SK-N-SH (cell line): ENCODE measurements around the gene IGFBPL1. TPM values are rescaled to one million over a fixed set of nuclear protein-coding genes. Genes with fewer than 3 reads are reported as not detected.

ENCODE experiments used
- CTCF ChIA-PET: fragments of 300-600, 350-600 bp; formaldehyde crosslinking; extraction: SDS; loops from one replicate; lab custom pipeline; 2021; lab: Yijun Ruan, JAX
- POLR2A ChIA-PET: fragments of 350-600 bp; sonication (Branson Sonifier 250); formaldehyde crosslinking; extraction: SDS; loops from one replicate; lab custom pipeline; 2020; ENCODE audit warnings: antibody characterized with exemption, inconsistent platforms; lab: Yijun Ruan, JAX
- DNase-seq: peaks from one replicate; pipeline ENCODE4 v3.0.0; 2012
- H2AFZ ChIP-seq: fragments of 200-600 bp; sonication (generic); 2 replicates; pipeline ENCODE4 v1.8.1; 2016; ENCODE audit warnings: antibody characterized with exemption, mild to moderate bottlenecking, low read depth
- H3F3A ChIP-seq: fragments of 200-600 bp; sonication (generic); replicated peaks from 2 replicates; pipeline ENCODE3; 2016; ENCODE audit warnings: antibody characterized with exemption, mild to moderate bottlenecking; ENCODE audit not compliant: insufficient read depth
- H3K27ac ChIP-seq, 2 experiments: fragments of 200-500 bp in 1 of 2; fragments of 200-600 bp in 1 of 2; sonication (Bioruptor generic) in 1 of 2; sonication (generic), shearing (Covaris generic) in 1 of 2; 2 replicates each; pipeline versions ENCODE4 v1.5.1 to v1.6.1; 2014 to 2016; ENCODE audit warnings: low read depth in 2 of 2, inconsistent platforms in 1 of 2, low read length in 1 of 2, mild to moderate bottlenecking in 1 of 2, mixed read lengths in 1 of 2
- H3K27me3 ChIP-seq: fragments of 200-600 bp; sonication (generic), shearing (Covaris generic); 2 replicates; pipeline ENCODE4 v1.6.1; 2016; ENCODE audit warnings: mixed run types; ENCODE audit not compliant: insufficient read depth
- H3K36me3 ChIP-seq, 2 experiments: fragments of 200-500 bp in 1 of 2; fragments of 200-600 bp in 1 of 2; sonication (Bioruptor generic) in 1 of 2; sonication (generic) in 1 of 2; replicated peaks in 1 of 2; 2 replicates each; pipeline versions ENCODE3 to v1.5.1; 2014 to 2016; ENCODE audit warnings: low read length in 1 of 2, mild to moderate bottlenecking in 1 of 2; ENCODE audit not compliant: insufficient read depth in 2 of 2, control insufficient read depth in 1 of 2
- H3K4me1 ChIP-seq, 2 experiments: fragments of 200-500 bp in 1 of 2; fragments of 200-600 bp in 1 of 2; sonication (Bioruptor generic) in 1 of 2; sonication (generic), shearing (Covaris generic) in 1 of 2; 2 replicates each; pipeline versions ENCODE4 v1.5.1 to v1.6.1; 2014 to 2016; ENCODE audit warnings: low read depth in 1 of 2, low read length in 1 of 2, mixed run types in 1 of 2; ENCODE audit not compliant: insufficient read depth in 2 of 2, control insufficient read depth in 1 of 2
- H3K4me2 ChIP-seq: fragments of 200-600 bp; sonication (generic), shearing (Covaris generic); 2 replicates; pipeline ENCODE4 v1.6.1; 2017; ENCODE audit warnings: mixed run types
- H3K4me3 ChIP-seq, 2 experiments: fragments of 200-500 bp in 1 of 2; fragments of 200-600 bp in 1 of 2; sonication (Bioruptor generic) in 1 of 2; sonication (generic), shearing (Covaris generic) in 1 of 2; 2 replicates each; pipeline versions ENCODE4 v1.5.1 to v1.8.1; 2014 to 2016; ENCODE audit warnings: low read depth in 2 of 2, inconsistent platforms in 1 of 2, low read length in 1 of 2, mild to moderate bottlenecking in 1 of 2, mixed read lengths in 1 of 2, moderate library complexity in 1 of 2
- H3K79me2 ChIP-seq: fragments of 200-600 bp; sonication (generic); 2 replicates; pipeline ENCODE4 v1.8.1; 2017; ENCODE audit warnings: mild to moderate bottlenecking; ENCODE audit not compliant: insufficient read depth
- H3K9ac ChIP-seq: fragments of 200-600 bp; sonication (generic); 2 replicates; pipeline ENCODE4 v1.6.1; 2017; ENCODE audit warnings: mixed run types
- H3K9me2 ChIP-seq: fragments of 200-600 bp; sonication (generic); 2 replicates; pipeline ENCODE4 v1.6.1; 2017; ENCODE audit warnings: mixed run types
- H3K9me3 ChIP-seq: fragments of 200-600 bp; sonication (generic); 2 replicates; pipeline ENCODE4 v1.6.1; 2017; ENCODE audit warnings: mixed run types, mild to moderate bottlenecking, moderate library complexity
- H4K20me1 ChIP-seq: fragments of 200-600 bp; sonication (generic); 2 replicates; pipeline ENCODE4 v1.6.1; 2017; ENCODE audit warnings: mild to moderate bottlenecking, mixed run types; ENCODE audit not compliant: insufficient read depth
- GABPA ChIP-seq: IDR thresholded peaks from 2 replicates; pipeline ENCODE4 v1.4.0; 2012; ENCODE audit warnings: low read depth, mild to moderate bottlenecking
- IRF3 ChIP-seq: fragments of 150-350 bp; IDR thresholded peaks from 2 replicates; pipeline ENCODE4 v1.6.1; 2016; ENCODE audit warnings: mild to moderate bottlenecking, low read depth, low read length
- MEF2A ChIP-seq: IDR thresholded peaks from 2 replicates; pipeline ENCODE4 v1.4.0; 2012; ENCODE audit warnings: low read depth, borderline replicate concordance
- NRF1 ChIP-seq: IDR thresholded peaks from 2 replicates; pipeline ENCODE4 v1.6.1; 2012; ENCODE audit warnings: low read depth, mild to moderate bottlenecking, low read length
- RCOR1 ChIP-seq: fragments of 150-350 bp; IDR thresholded peaks from 2 replicates; pipeline ENCODE4 v1.6.1; 2017; ENCODE audit warnings: antibody characterized with exemption, low read length
- REST ChIP-seq: IDR thresholded peaks from 2 replicates; pipeline ENCODE4 v1.6.1; 2012; ENCODE audit warnings: mild to moderate bottlenecking, low read depth, low read length, moderate library complexity
- TAF1 ChIP-seq: IDR thresholded peaks from 2 replicates; pipeline ENCODE4 v1.6.1; 2012; ENCODE audit warnings: low read depth, mild to moderate bottlenecking, low read length, moderate library complexity, borderline replicate concordance
- TCF12 ChIP-seq: IDR thresholded peaks from 2 replicates; pipeline ENCODE4 v1.4.0; 2012
- YY1 ChIP-seq: IDR thresholded peaks from 2 replicates; pipeline ENCODE4 v1.4.0; 2012; ENCODE audit warnings: low read depth, mild to moderate bottlenecking
- WGBS: methylation state at CpG from one replicate; pipeline ENCODE4 v1.1.6; 2017; ENCODE audit warnings: low lambda C conversion rate; 5-methylcytosine and 5-hydroxymethylcytosine counted together
- polyA plus RNA-seq, 3 experiments: library from polyadenylated mRNA; depleted of rRNA; stranded (reverse); fragments of >200 nt; gene quantifications; 2 replicates each; pipeline ENCODE4 v1.2.3, GENCODE V29; 2012

The IGFBPL1 gene
- polyA plus RNA-seq, 1 of the 3 experiments (the other 2 are of a cell fraction): 0.41 TPM

GRCh38 chr9:38360839-38361472, 63.3 kb downstream of the IGFBPL1 start:
- H3K27ac ChIP-seq: 0 out of 4 replicates have a peak overlapping the region, but pooled peaks of 1 of the 2 experiments have one; percentile 39
- no peaks in the 10 kb centered on the region for H3K79me2 ChIP-seq
- 57% methylated on average over 7 of the region's 7 CpGs for WGBS
- POLR2A ChIA-PET: no interaction called here
- H3K9me2 ChIP-seq: no peaks in the 10 kb centered on the region
- H3F3A ChIP-seq: no peaks in the 10 kb centered on the region
- CTCF ChIA-PET: interaction anchor here (0.8 to 7.2 kb wide), 17 partner anchors 10 to 448 kb away, joined by 3 to 124 read pairs (median 4); no protein-coding TSS in a partner anchor
- H2AFZ ChIP-seq: no peak overlapping the region
- TF ChIP-seq MEF2A: no peak
- H3K27me3 ChIP-seq: no peaks in the 10 kb centered on the region
- peaks cover 0 to 27% of the 10 kb centered on the region in 2 experiments; a peak in 2 of 4 replicates for H3K4me1 ChIP-seq
- no peak overlapping the region for H3K9ac ChIP-seq
- H3K36me3 ChIP-seq: no peaks in the 10 kb centered on the region
- H3K9me3 ChIP-seq: no peaks in the 10 kb centered on the region
- H3K4me2 ChIP-seq: no peak overlapping the region
- no peak overlapping the region for H3K4me3 ChIP-seq
- no peak for DNase-seq
- no peaks in the 10 kb centered on the region for H4K20me1 ChIP-seq

- Histone ChIP-seq H3K27ac (no peak overlapping the region), H3K9ac (no peak overlapping the region), H3K4me1 (peaks cover 0 to 27% of the 10 kb centered on the region in 2 experiments; a peak in 2 of 4 replicates), H3K9me3 (no peaks in the 10 kb centered on the region), H4K20me1 (no peaks in the 10 kb centered on the region)
- CTCF ChIA-PET: interaction anchor here (0.8 to 7.2 kb wide), 9 partner anchors 11 to 455 kb away, joined by 3 to 124 read pairs (median 5); no protein-coding TSS in a partner anchor
- 48% methylated on average over 4 of the region's 5 CpGs for WGBS
- TF ChIP-seq TCF12: no peak
- no peak for TF ChIP-seq YY1
- TF ChIP-seq, all 33 proteins: peak for 0
- POLR2A ChIA-PET: no interaction called here
- H3K27me3 ChIP-seq: no peaks in the 10 kb centered on the region
- DNase-seq: no peak
- no peaks in the 10 kb centered on the region for H3K79me2 ChIP-seq
- H3K9me2 ChIP-seq: no peaks in the 10 kb centered on the region
- no peak overlapping the region for H2AFZ ChIP-seq
- no peak overlapping the region for H3K4me3 ChIP-seq
- H3F3A ChIP-seq: no peaks in the 10 kb centered on the region
- H3K4me2 ChIP-seq: no peak overlapping the region
- H3K36me3 ChIP-seq: no peaks in the 10 kb centered on the region
Measured at GRCh38 chr9:38359689-38360385, 64.4 kb downstream of the IGFBPL1 start.

- Histone ChIP-seq H3K9me3 (no peaks in the 10 kb centered on the region), H3K4me2 (no peak overlapping the region), H3F3A (no peaks in the 10 kb centered on the region), H3K36me3 (no peaks in the 10 kb centered on the region), H4K20me1 (no peaks in the 10 kb centered on the region), H3K4me1 (peaks cover 0 to 27% of the 10 kb centered on the region in 2 experiments; a peak in 2 of 4 replicates), H2AFZ (no peak overlapping the region), H3K27ac (no peak overlapping the region), H3K9me2 (no peaks in the 10 kb centered on the region), H3K4me3 (no peak overlapping the region), H3K27me3 (no peaks in the 10 kb centered on the region), H3K79me2 (no peaks in the 10 kb centered on the region), H3K9ac (no peak overlapping the region)
- DNase-seq: no peak
- TF ChIP-seq IRF3 (no peak), NRF1 (no peak), TAF1 (no peak), RCOR1 (no peak), GABPA (no peak), REST (no peak)
- CTCF ChIA-PET: interaction anchor here (1.2 to 7.2 kb wide), 3 partner anchors 41 to 455 kb away, joined by 3 to 124 read pairs (median 7); no protein-coding TSS in a partner anchor
- WGBS: 68% methylated on average over 6 of the region's 6 CpGs
- POLR2A ChIA-PET: no interaction called here
Measured at GRCh38 chr9:38359297-38359653, 65.0 kb downstream of the IGFBPL1 start.
